Large intestine (tissue), 3 donors: Measurements from ENCODE around the gene HS6ST1. TPM values are rescaled to one million over a fixed set of nuclear protein-coding genes. Genes with fewer than 3 reads are reported as not detected.

Experiments
- DNase-seq, 2 donors: peaks; one replicate each; pipeline versions ENCODE4 v3.0.0 to v3.0.0-alpha.2; 2013
- H3K27ac ChIP-seq: one replicate; pipeline ENCODE4 v1.5.1; 2013; ENCODE audit warnings: low read length
- H3K27me3 ChIP-seq: 2 replicates; pipeline ENCODE4 v1.6.1; 2013; ENCODE audit warnings: low read length; ENCODE audit not compliant: control insufficient read depth, insufficient read depth
- H3K36me3 ChIP-seq: 2 replicates; pipeline ENCODE4 v1.6.1; 2013; ENCODE audit warnings: low read length; ENCODE audit not compliant: control insufficient read depth, insufficient read depth
- H3K4me1 ChIP-seq: one replicate; pipeline ENCODE4 v1.6.1; 2013; ENCODE audit warnings: low read length; ENCODE audit not compliant: control insufficient read depth, insufficient read depth
- H3K4me3 ChIP-seq: one replicate; pipeline ENCODE4 v1.5.1; 2013; ENCODE audit warnings: low read length
- H3K9me3 ChIP-seq: one replicate; pipeline ENCODE4 v1.6.1; 2013; ENCODE audit warnings: mild to moderate bottlenecking, low read depth, low read length, moderate library complexity; ENCODE audit not compliant: control insufficient read depth
- WGBS: methylation state at CpG from one replicate; pipeline ENCODE4 v1.1.5; 2013; ENCODE audit warnings: low lambda C conversion rate; ENCODE audit not compliant: insufficient coverage; 5-methylcytosine and 5-hydroxymethylcytosine counted together
- polyA plus RNA-seq: library from polyadenylated mRNA; unstranded; fragments of 120-200 nt; gene quantifications from one replicate; pipeline ENCODE4 v1.2.1, GENCODE V29; 2013

HS6ST1 gene
- polyA plus RNA-seq, 1 donor = 22.4 TPM

GRCh38 chr2:128308889-128309279 is 9.8 kb downstream of the HS6ST1 start:
- H3K36me3 ChIP-seq = peaks cover 4% of the 10 kb centered on the region
- no peaks in the 10 kb centered on the region for H3K27me3 ChIP-seq
- no peak for DNase-seq
- H3K27ac ChIP-seq = peak overlapping the region; percentile 49
- H3K4me1 ChIP-seq = peaks cover 44% of the 10 kb centered on the region
- H3K9me3 ChIP-seq = no peaks in the 10 kb centered on the region
- WGBS = no CpG with 5 or more reads among the region's 2 CpGs
- no peak overlapping the region for H3K4me3 ChIP-seq

GRCh38 chr2:128308284-128308731 is 10.4 kb downstream of the HS6ST1 start:
- Histone ChIP-seq H3K27ac (no peak overlapping the region), H3K9me3 (no peaks in the 10 kb centered on the region), H3K4me3 (no peak overlapping the region), H3K4me1 (peaks cover 44% of the 10 kb centered on the region), H3K36me3 (peaks cover 5% of the 10 kb centered on the region), H3K27me3 (no peaks in the 10 kb centered on the region)
- DNase-seq = no peak
- no CpG with 5 or more reads among the region's 5 CpGs for WGBS

GRCh38 chr2:128307595-128307994 is 11.1 kb downstream of the HS6ST1 start:
- Histone ChIP-seq H3K9me3 (no peaks in the 10 kb centered on the region), H3K27ac (no peak overlapping the region), H3K4me3 (no peak overlapping the region), H3K4me1 (peaks cover 44% of the 10 kb centered on the region), H3K27me3 (no peaks in the 10 kb centered on the region), H3K36me3 (peaks cover 8% of the 10 kb centered on the region)
- no peak for DNase-seq
- WGBS = no CpG with 5 or more reads among the region's 12 CpGs

- Histone ChIP-seq H3K4me1 (peaks cover 44% of the 10 kb centered on the region), H3K27ac (no peak overlapping the region), H3K9me3 (no peaks in the 10 kb centered on the region), H3K27me3 (no peaks in the 10 kb centered on the region), H3K36me3 (peaks cover 8% of the 10 kb centered on the region), H3K4me3 (no peak overlapping the region)
- no CpG with 5 or more reads among the region's 11 CpGs for WGBS
- DNase-seq = no peak
Observed at GRCh38 chr2:128306931-128307460, 11.7 kb downstream of the HS6ST1 start.

GRCh38 chr2:128306081-128306930 is 12.4 kb downstream of the HS6ST1 start:
- Histone ChIP-seq H3K4me1 (peaks cover 44% of the 10 kb centered on the region), H3K27me3 (no peaks in the 10 kb centered on the region), H3K4me3 (no peak overlapping the region), H3K27ac (peak overlapping the region; percentile 86), H3K9me3 (no peaks in the 10 kb centered on the region), H3K36me3 (peaks cover 4% of the 10 kb centered on the region)
- peak; percentile 81 to 84 for DNase-seq
- no CpG with 5 or more reads among the region's 24 CpGs for WGBS

- DNase-seq = no peak
- H3K27ac ChIP-seq = peak overlapping the region; percentile 86
- no CpG with 5 or more reads among the region's 11 CpGs for WGBS
- H3K4me1 ChIP-seq = peaks cover 44% of the 10 kb centered on the region
- H3K27me3 ChIP-seq = no peaks in the 10 kb centered on the region
- no peak overlapping the region for H3K4me3 ChIP-seq
- H3K36me3 ChIP-seq = peaks cover 4% of the 10 kb centered on the region
- no peaks in the 10 kb centered on the region for H3K9me3 ChIP-seq
Observed at GRCh38 chr2:128305555-128306080, 13.1 kb downstream of the HS6ST1 start.

GRCh38 chr2:128304715-128305554 is 13.7 kb downstream of the HS6ST1 start:
- DNase-seq = peak; percentile 61 to 63

GRCh38 chr2:128304330-128304714 is 14.3 kb downstream of the HS6ST1 start:
- Histone ChIP-seq H3K4me3 (no peak overlapping the region), H3K36me3 (peaks cover 4% of the 10 kb centered on the region), H3K9me3 (no peaks in the 10 kb centered on the region), H3K27ac (no peak overlapping the region), H3K4me1 (peaks cover 33% of the 10 kb centered on the region), H3K27me3 (no peaks in the 10 kb centered on the region)
- WGBS = no CpG with 5 or more reads among the region's 5 CpGs
- no peak for DNase-seq

More at GRCh38 chr2:128304715-128305554, 13.7 kb downstream of the HS6ST1 start:
- no peaks in the 10 kb centered on the region for H3K27me3 ChIP-seq
- peaks cover 4% of the 10 kb centered on the region for H3K36me3 ChIP-seq
- peaks cover 39% of the 10 kb centered on the region for H3K4me1 ChIP-seq
- peak overlapping the region; percentile 86 for H3K27ac ChIP-seq
- H3K4me3 ChIP-seq = no peak overlapping the region
- WGBS = no CpG with 5 or more reads among the region's 11 CpGs
- no peaks in the 10 kb centered on the region for H3K9me3 ChIP-seq

GRCh38 chr2:128303911-128304310 is 14.8 kb downstream of the HS6ST1 start:
- no peak overlapping the region for H3K4me3 ChIP-seq
- peaks cover 3% of the 10 kb centered on the region for H3K9me3 ChIP-seq
- H3K27me3 ChIP-seq = no peaks in the 10 kb centered on the region
- peaks cover 29% of the 10 kb centered on the region for H3K4me1 ChIP-seq
- H3K36me3 ChIP-seq = peaks cover 4% of the 10 kb centered on the region
- H3K27ac ChIP-seq = no peak overlapping the region
- WGBS = no CpG with 5 or more reads among the region's 8 CpGs
- no peak for DNase-seq
